HG02840 (cell line): Measurements from ENCODE around the gene ZNF91.
"Not testable (repeated sequence)": the region's sequence is repeated elsewhere in the genome, so short reads cannot be mapped to it uniquely, and the experiment has no call there.

Source experiments
- ATAC-seq: cut with Tn5 transposase; IDR thresholded peaks from one replicate; pipeline ENCODE4 v1.9.1; 2021; ENCODE audit warnings: mild to moderate bottlenecking, moderate library complexity, moderate number of reproducible peaks; ENCODE audit not compliant: unreplicated experiment, low FRiP score

ZNF91 gene

DNA sequence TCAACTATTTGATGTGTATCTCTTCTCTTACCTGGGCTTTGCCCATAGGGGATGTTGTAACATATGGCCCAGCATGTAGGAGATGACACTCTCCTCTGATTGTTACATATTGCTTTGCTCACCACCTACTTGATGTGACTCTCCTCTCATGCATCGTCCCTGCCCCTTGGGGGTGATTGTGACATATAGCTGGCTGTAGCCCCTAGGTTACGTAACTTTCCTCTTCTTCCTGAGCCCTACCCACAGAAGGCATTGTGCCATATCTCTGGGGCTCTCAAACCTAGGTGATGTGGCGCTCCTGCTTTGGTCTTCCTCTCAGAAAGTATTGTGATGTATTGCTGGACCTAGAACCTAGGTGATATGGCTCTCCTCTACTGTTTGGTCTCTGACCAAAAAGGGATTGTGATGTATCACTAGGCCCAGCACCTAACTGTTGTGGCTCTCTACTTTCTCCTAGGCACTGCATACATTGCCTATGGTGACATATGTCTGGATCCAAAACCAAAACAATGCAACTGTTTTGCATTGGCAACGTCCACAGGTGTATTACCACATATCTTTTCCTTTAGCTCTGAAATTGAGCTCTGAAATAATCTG, 73.2 kb downstream of the ZNF91 start:
- ATAC-seq: no peak

DNA sequence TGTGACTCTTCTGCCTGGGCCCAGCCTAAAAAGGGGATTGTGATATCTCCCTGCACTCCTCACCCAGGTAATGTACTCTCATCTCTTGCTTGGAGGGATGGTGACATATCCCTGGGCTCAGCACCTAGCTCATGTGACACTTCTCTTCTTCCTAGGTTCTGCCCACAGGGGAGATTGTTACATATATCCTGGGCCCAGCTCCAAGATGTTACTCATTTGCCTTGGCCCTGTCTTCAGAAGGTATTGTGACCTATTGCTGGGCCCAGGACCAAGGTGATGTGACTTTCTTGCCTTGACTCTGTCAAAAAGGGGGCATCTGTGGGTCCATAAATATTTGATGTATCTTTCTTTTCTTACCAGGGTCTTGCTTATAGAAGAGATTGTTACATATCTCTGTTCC, 73.9 kb downstream of the ZNF91 start:
- not testable (repeated sequence) for ATAC-seq

DNA sequence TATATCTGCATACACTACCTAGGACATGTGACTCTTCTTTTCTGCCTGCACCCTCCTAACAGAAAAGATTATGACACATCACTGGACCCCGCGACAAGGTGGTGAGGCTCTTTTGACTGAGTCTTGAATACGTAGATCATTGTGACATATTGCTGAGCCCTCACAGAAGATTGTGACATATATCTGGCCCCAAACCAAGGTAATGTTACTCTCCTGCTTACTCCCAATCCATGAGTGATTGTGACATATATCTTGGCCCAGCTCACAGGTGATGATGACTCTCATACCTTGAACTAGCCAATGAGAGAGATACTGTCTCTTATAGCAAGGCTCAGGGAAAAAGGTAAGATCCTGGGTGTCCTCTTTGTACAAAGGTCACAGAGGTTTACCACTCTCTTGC, 75.7 kb downstream of the ZNF91 start:
- ATAC-seq: not testable (repeated sequence)

DNA sequence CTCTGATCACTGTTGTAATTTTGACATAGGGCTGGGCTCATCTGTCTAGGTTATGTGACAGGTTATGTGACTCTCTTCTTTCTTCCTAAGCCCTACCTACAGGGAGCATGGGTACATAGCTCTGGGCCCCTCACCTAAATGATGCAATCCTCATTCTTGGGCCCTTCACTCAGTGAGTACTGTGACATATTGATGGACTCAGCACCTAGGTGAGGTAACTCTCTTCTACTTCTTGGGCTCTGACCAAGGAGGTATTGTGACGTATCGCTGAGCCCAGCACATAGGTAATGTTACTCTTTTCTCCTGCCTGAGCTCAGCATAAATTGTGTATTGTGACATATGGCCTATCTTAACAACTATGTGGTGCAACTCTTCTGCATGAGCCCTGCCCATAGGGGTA, 76.3 kb downstream of the ZNF91 start:
- ATAC-seq: not testable (repeated sequence)

DNA sequence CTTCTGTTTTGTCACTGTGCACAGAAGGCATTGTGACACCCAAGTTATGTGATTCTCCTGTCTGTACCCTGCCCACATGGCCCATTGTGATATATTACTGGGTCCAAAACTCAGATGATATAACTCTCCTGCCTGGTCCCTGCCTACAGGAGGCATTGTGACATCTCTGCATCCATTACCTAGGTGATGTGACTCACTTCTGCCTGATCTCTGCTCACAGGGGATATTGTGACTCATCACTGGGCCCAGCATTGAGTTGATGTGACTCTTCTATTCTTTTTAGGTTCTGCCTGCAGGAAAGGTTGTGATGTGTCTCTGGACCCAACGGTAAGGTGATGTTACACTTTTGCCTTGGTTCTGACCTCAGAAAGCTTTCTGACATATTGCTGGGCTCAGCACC, 77.1 kb downstream of the ZNF91 start:
- no peak for ATAC-seq

DNA sequence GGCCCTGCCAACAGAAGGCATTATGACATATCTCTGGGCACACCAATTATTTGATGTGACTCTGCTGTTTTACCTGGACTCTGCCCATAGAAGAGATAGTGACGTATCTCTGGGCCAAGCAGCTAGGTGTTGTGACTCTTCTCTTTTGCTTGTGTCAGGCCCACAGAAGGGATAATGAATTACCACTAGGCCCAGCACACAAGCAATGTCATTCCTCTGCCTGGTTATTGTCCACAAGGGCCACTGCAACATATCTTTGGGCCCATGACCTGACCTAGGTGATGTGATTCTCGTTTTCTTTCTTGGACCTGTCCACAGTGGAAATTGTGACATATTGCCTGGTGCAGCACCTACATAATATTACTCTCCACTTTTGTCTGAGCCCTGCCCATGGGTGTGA, 80.0 kb downstream of the ZNF91 start:
- no peak for ATAC-seq

DNA sequence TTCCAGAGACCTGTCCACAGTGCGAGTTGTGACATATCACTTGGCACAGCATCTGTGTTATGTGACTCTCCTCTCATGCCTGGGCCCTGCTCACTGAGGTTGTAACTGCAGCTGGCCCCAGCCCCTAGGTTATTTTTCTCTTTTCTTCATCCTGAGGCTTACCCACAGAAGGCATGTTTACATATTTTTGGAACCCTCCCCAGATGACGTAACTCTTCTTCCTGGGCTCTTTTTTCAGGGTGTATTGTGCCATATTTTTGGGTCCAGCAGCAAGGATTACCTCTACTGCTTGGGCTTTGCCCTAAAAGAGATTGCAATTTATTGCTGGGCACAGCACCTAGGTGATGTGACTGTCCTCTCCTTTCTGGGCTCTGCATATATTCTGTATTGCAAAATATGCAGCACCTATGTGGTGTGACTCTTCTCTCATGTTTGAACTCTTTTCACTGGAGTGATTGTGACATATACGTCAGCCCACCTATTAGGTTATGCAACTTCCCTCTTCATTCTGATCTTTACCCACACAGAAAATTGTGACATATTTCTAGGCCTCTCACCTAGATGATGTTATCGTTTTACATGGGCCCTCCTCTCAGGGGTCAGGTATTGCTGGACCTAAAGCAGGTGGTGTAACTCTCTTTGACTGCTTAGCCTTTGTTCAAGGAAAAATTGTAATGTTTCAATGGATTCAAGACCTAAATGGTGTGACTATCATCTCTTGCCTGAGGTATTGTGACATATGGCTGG, 80.6 kb downstream of the ZNF91 start:
- no peak for ATAC-seq

DNA sequence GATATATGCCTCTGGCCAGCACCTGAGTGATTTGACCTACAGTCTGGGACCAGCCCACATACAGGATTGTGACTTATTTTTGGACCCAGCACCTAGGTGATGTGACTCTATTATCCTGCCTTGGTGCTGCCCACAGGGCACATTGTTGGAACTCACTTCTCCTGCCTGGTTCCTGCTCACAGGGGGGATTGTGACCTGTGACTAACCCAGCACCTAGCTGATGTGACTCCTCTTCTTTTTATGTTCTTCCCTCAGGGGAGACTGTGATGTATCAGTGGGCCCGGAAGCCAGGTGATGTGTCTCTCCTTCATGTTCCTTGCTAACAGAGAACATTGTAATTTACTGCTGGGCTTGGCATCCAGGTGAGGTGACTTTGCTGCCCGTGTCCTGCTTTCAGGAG, 82.1 kb downstream of the ZNF91 start:
- ATAC-seq: no peak

DNA sequence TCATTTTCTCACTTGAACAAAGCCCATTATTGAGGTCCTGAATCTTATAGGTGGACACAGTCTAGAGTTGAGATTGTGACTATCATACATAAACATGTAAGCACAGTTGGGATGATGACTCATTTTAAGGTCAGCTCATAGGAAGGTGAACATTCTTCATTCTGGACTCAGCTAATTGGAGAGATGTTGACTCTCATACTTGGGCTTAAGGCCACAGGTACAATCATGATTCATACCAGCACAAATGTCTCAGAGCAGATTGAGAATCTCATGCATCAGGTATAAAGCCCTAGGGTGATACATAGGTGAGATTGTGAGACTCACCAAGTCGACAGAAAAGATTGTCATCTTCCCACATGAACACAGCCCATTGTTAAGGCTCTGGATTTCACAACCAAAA, 82.8 kb downstream of the ZNF91 start:
- no peak for ATAC-seq

DNA sequence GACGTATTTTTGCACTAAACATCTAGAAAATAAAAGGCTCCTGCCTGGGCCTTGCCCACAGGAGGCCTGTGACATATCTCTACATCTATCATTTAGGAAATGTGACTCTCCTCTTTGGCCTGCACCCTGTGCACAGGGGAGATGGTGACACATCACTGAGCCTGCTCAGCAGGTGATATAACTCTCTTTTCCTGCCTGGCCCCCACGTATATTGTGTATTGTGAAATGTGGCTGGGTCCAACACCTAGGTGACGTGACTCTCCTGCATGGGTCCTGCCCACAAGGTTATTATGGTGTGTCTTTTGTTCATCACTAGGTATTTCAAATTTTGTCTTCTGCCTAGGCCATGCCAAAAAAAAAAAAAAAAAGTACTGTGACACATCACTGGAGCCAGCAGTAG, 83.7 kb downstream of the ZNF91 start:
- ATAC-seq: no peak

DNA sequence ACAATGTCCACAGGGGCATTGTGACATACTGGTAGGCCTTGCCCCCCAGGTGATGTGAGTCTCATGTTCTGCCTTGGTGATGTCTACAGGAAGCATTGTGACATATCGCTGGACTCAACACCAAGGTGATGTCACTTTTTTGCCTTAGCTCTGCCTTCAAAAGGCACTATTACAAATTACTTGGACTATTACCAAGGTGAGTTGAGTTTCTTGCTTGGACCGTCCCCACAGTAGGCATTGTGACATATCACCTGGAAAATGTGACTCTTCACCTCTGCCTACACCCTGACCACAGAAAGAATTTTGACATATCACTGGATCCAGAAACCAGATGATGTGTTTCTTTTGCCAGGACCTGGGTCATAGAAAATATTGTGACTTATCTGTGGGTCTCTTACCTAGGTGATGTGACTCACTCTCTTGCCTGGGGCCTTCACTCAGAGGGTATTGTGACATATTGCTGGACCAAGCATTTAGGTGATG, 84.5 kb downstream of the ZNF91 start:
- ATAC-seq: no peak

DNA sequence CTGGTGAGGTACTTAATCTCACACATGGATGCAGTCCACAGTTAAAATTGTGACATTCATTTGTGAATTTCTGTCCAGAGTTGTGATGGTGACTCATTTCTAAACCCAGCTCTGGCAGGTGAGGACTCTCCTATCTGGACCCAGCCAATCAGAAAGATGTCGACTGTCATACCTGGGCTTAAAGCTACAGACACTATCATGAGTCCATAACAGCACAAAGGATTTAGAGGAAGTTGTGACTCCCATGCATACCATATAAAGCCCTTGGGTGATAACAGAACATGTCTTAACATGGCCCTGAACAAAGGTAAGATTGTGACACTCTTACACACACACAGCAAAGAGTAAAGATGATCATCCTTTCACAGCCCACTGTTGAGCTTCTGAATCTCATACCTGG, 85.3 kb downstream of the ZNF91 start:
- no peak for ATAC-seq

DNA sequence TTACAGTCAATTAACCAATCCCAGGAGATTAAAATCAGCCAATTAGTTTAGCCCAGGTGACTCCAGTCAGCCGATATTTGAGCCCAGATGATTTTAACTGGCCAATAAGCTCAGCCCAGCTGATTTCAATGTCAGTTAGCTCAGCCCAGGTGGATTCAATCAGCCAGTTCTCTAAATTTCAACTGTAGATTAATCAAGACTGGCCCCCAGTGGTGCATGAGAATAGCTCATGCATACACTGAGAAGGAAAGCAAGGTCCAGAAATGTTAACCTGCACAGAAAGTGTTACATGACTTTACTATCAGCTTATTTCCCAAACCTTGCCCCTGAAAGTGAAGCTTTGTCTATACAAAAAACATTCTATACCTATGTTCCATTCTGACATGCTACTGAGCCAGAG, 89.7 kb downstream of the ZNF91 start:
- no peak for ATAC-seq

DNA sequence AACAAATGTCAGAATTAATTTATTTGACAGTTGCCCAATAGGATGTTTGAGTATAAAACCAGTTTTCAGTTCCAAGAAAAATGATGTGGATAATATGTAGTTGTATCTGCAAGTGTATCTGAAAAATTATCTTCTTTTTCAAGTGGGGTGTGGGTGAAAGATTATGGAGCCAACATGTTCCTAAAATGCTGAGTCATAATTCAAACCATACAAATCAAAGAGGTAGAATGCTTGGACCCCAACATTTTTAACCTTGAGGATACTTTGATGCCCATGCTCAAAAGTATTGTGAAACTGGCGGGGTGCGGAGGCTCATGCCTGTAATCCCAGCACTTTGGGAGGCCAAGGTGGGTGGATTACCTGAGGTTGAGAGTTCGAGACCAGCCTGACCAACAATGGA, 91.0 kb downstream of the ZNF91 start:
- ATAC-seq: no peak

DNA sequence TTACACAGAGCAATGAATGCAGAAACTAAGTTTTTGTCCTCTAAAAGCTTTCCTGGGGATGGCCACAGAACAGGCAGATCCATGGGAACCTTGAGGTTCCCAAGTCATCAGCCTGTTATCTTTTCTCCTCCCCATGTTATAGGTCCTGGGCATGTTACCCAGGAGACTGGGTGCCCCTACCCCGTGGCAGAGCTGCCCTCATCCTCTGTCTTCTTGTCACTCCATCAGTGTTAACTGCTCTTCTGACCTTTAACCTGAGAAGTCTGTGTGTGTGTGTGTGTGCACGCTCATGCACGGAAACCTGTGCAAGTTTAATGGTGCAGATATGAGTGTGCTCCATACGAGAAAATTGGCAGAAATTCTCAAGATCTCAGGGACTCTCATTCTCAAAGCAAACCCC, 101.1 kb downstream of the ZNF91 start:
- no peak for ATAC-seq

DNA sequence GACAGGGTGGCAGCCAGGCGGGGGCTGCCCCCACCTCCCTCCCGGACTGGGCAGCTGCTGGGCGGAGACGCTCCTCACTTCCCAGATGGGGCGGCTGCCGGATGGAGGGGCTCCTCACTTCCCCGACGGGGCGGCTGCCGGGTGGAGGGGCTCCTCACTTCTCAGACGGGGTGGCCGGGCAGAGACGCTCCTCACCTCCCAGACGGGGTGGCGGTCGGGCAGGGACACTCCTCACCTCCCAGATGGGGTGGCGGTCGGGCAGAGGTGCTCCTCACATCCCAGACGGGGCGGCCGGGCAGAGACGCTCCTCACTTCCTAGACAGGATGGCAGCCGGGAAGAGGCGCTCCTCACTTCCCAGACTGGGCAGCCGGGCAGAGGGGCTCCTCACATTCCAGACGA, 105.3 kb downstream of the ZNF91 start:
- not testable (repeated sequence) for ATAC-seq
